Uterus (tissue), 4 donors: ENCODE data around the gene PNMA3. TPM values are rescaled to one million over a fixed set of nuclear protein-coding genes. Genes with fewer than 3 reads are reported as not detected.
"Not testable (repeated sequence)": the region's sequence is repeated elsewhere in the genome, so short reads cannot be mapped to it uniquely, and the experiment has no call there.

ENCODE experiments used
- DNase-seq, 2 donors: peaks; one replicate each; pipeline ENCODE4 v3.0.0-alpha.2; 2019 to 2020
- H3K27ac ChIP-seq, 2 donors: fragments of 200-600 bp; sonication (generic); 1 replicate in 1 of 2; 2 replicates in 1 of 2; pipeline ENCODE4 v1.5.1; 2016 to 2018
- H3K27me3 ChIP-seq, 2 donors: fragments of 200-600 bp; sonication (generic); one replicate each; pipeline ENCODE4 v1.5.1; 2018 to 2019; ENCODE audit warnings: control low read depth in 1 of 2
- H3K36me3 ChIP-seq, 2 donors: fragments of 200-600 bp; sonication (generic); one replicate each; pipeline ENCODE4 v1.5.1; 2019; ENCODE audit warnings: control low read depth in 1 of 2
- H3K4me1 ChIP-seq, 2 donors: fragments of 200-600 bp; sonication (generic); one replicate each; pipeline ENCODE4 v1.5.1; 2018 to 2019; ENCODE audit warnings: control low read depth in 1 of 2
- H3K4me3 ChIP-seq, 2 donors: fragments of 200-600 bp; sonication (generic); 1 replicate in 1 of 2; 2 replicates in 1 of 2; pipeline ENCODE4 v1.5.1; 2018 to 2019; ENCODE audit warnings: mild to moderate bottlenecking in 1 of 2
- H3K9me3 ChIP-seq, 2 donors: fragments of 200-600 bp; sonication (generic); one replicate each; pipeline ENCODE4 v1.5.1; 2019; ENCODE audit warnings: control low read depth in 1 of 2
- CTCF ChIP-seq, 4 experiments: fragments of 200-600 bp in 2 of 4; fragments of 450-650 bp in 2 of 4; sonication (generic) in 2 of 4; IDR thresholded peaks; one replicate each; pipeline ENCODE4 v1.5.1; 2016 to 2019; ENCODE audit warnings: antibody characterized with exemption in 4 of 4, mild to moderate bottlenecking in 2 of 4, moderate library complexity in 1 of 4
- POLR2A ChIP-seq, 2 donors: fragments of 450-650 bp; IDR thresholded peaks; one replicate each; pipeline ENCODE4 v1.6.1; 2016; ENCODE audit warnings: antibody characterized with exemption in 2 of 2, mild to moderate bottlenecking in 1 of 2, moderate library complexity in 1 of 2
- intact Hi-C: fragments of 100-400 bp; cut with DNase I; formaldehyde crosslinking; loops from one replicate; pipeline ENCODE4 v1.15.1; 2023; ENCODE audit warnings: low total_unique reads
- total RNA-seq, 4 donors: library from RNA; depleted of rRNA in 3 of 4; stranded (reverse); fragments of >200 nt in 3 of 4; gene quantifications; one replicate each; pipeline versions ENCODE4 v1.1.0 to v1.2.4, GENCODE V29; 2014 to 2023
- donor health status: DM: yes; HTN: yes; CAD: no.

PNMA3 gene
- total RNA-seq, result 1 to 10 TPM in 1 of 4 donors, under 1 TPM in 1, not detected in 2; 0.49 to 4.8 TPM

- no peaks in the 10 kb centered on the region for H3K36me3 ChIP-seq
- no peak within 1 kb of the TSS for H3K4me3 ChIP-seq
- H3K27me3 ChIP-seq, result peaks cover 0 to 6% of the 10 kb centered on the region in 2 donors
- intact Hi-C loops, result no loop called here
- H3K9me3 ChIP-seq, result no peaks in the 10 kb centered on the region
- H3K27ac ChIP-seq, result no peak within 1 kb of the TSS
- H3K4me1 ChIP-seq, result no peaks in the 10 kb centered on the region
- TF ChIP-seq CTCF (IDR thresholded peaks at IDR 0.05), result no peak
- no peak for TF ChIP-seq POLR2A (IDR thresholded peaks at IDR 0.05)
- DNase-seq, result no peak
These were observed at the start of gene PNMA3 for GRCh38 chrX:153055871-153056749. PNMA3 (plus strand) TSS chrX:153056470; CDS start chrX:153057056, 586 bp downstream.

GRCh38 chrX:153017174-153017573 lies 39.1 kb upstream of the PNMA3 start:
- H3K27ac ChIP-seq, H3K27me3 ChIP-seq, H3K4me1 ChIP-seq, H3K36me3 ChIP-seq, H3K4me3 ChIP-seq, DNase-seq, intact Hi-C loops, H3K9me3 ChIP-seq: not testable (repeated sequence)

GRCh38 chrX:153019166-153019565 lies 37.1 kb upstream of the PNMA3 start:
- TF ChIP-seq POLR2A (IDR thresholded peaks at IDR 0.05) (no peak), CTCF (IDR thresholded peaks at IDR 0.05) (no peak)
- no peak overlapping the region for H3K27ac ChIP-seq
- no peak overlapping the region for H3K4me3 ChIP-seq
- no peaks in the 10 kb centered on the region for H3K9me3 ChIP-seq
- H3K27me3 ChIP-seq, result peaks cover 0 to 5% of the 10 kb centered on the region in 2 donors
- H3K36me3 ChIP-seq, result no peaks in the 10 kb centered on the region
- no peaks in the 10 kb centered on the region for H3K4me1 ChIP-seq
- intact Hi-C loops, result no loop called here
- no peak for DNase-seq

- intact Hi-C loops, H3K4me1 ChIP-seq, H3K27me3 ChIP-seq, H3K4me3 ChIP-seq, DNase-seq, H3K27ac ChIP-seq, H3K9me3 ChIP-seq, H3K36me3 ChIP-seq: not testable (repeated sequence)
These were observed 29.8 kb upstream of the PNMA3 start for GRCh38 chrX:153026501-153026900.

GRCh38 chrX:153028487-153028886 lies 27.8 kb upstream of the PNMA3 start:
- H3K4me3 ChIP-seq, intact Hi-C loops, H3K27me3 ChIP-seq, H3K9me3 ChIP-seq, H3K4me1 ChIP-seq, H3K27ac ChIP-seq, DNase-seq, H3K36me3 ChIP-seq: not testable (repeated sequence)

- Histone ChIP-seq H3K4me3 (no peak overlapping the region), H3K9me3 (no peaks in the 10 kb centered on the region), H3K27ac (no peak overlapping the region), H3K27me3 (no peaks in the 10 kb centered on the region), H3K36me3 (no peaks in the 10 kb centered on the region), H3K4me1 (no peaks in the 10 kb centered on the region)
- intact Hi-C loops, result no loop called here
- TF ChIP-seq CTCF (IDR thresholded peaks at IDR 0.05) (no peak), POLR2A (IDR thresholded peaks at IDR 0.05) (no peak)
- no peak for DNase-seq
These were observed 27.1 kb upstream of the PNMA3 start for GRCh38 chrX:153029162-153029561.
